NCI-H526 treated with DMSO at 0.1 percent for 48 hours (cell line): ENCODE data around the gene LHX4.
"Not testable (repeated sequence)": the region's sequence is repeated elsewhere in the genome, so short reads cannot be mapped to it uniquely, and the experiment has no call there.

Experiments used
- DNase-seq: peaks from one replicate; lab custom pipeline; 2025; lab: John Stamatoyannopoulos, UW

The LHX4 gene

DNA sequence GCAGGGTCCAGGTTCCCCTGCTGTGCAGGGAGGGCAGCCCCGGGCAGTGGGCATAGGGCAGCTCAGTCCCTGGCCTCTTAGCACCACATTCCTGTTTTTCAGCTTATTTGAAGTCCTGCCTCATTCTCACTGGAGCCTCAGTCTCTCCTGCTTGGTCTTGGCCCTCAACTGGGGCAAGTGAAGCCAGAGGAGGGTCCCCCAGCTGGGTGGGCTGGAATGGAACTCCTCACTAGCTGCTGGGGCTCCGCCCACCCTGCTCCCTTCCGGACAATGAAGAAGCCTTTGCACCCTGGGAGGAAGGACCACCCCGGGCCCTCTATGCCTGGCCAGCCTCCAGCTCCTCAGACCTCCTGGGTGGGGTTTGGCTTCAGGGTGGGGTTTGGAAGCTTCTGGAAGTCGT lies 32.8 kb upstream of the LHX4 start:
- no peak for DNase-seq

GRCh38 chr1:180198196-180198595 lies 31.9 kb upstream of the LHX4 start:
- no peak for DNase-seq

- no peak for DNase-seq
Observed at GRCh38 chr1:180198611-180199010, 31.5 kb upstream of the LHX4 start.

- no peak for DNase-seq
Observed at GRCh38 chr1:180199018-180199417, 31.0 kb upstream of the LHX4 start.

GRCh38 chr1:180201451-180202200 lies 28.4 kb upstream of the LHX4 start:
- no peak for DNase-seq

DNA sequence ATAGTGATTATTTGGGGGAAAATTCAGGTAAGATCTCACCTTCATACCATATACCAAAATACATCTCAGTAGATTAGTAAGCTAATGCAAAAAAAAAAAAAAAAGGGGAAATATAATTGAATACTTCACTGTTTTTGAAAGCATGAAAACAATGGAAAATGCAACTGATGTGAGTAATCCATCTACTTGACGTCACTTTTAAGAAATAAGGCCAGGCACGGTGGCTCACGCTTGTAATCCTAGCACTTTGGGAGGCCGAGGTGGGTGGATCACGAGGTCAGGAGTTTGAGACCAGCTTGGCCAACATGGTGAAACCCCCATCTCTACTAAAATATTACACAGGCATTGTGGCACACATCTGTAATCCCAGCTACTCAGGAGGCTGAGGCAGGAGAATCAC lies 27.5 kb upstream of the LHX4 start:
- DNase-seq: not testable (repeated sequence)

GRCh38 chr1:180204231-180204630 lies 25.8 kb upstream of the LHX4 start:
- DNase-seq: no peak

GRCh38 chr1:180206581-180206980 lies 23.5 kb upstream of the LHX4 start:
- no peak for DNase-seq

GRCh38 chr1:180208264-180208663 lies 21.8 kb upstream of the LHX4 start:
- no peak for DNase-seq

DNA sequence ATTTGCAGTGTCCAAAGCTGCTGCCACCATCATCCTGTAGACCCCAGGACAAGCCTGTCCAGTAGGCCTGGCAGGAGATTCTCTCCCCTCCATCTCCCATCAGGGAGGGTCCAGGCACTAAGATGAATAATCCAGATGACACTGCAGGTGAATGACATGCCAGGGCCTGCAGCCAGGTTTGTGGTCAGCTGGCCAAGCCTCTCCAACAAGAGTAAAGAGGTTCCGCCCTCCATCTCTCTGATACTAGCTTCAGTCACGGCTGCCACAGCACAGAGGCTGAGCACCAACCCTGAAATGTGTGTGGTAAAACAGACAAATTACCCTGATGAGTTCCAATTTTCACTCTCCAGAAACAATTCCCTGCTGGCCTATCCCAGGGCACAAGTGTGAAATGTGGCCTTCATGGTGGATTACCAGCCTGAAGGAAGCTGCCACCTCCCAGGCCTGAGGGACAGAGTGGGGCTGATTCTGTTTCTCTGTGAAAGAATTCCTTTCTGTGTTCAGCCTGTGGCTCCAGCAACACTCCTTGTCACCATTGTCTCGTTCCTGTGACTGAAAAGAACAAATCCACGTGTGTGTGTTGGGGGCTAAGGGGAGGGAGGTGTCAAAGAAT lies 19.9 kb upstream of the LHX4 start:
- DNase-seq: no peak

- no peak for DNase-seq
Observed at GRCh38 chr1:180211156-180211859, 18.8 kb upstream of the LHX4 start.

DNA sequence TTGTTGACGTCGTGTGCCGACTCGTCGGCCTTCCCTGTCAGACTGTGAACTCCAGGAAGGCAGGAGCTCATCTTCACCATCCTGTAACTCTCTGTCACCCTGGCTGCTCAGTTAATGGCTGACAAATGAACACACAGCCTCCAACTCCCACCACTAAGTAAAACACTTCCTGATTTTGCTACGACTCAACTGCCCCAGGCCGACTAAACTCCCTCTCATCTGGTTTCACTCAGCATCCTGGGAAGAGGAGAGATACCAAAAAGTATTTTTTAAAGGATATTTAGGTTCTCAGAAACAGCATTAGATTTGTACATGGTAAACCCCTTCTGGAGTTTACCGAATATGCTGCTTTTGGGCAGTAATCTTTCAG lies 18.2 kb upstream of the LHX4 start:
- no peak for DNase-seq

GRCh38 chr1:180213401-180214170 lies 16.5 kb upstream of the LHX4 start:
- no peak for DNase-seq

DNA sequence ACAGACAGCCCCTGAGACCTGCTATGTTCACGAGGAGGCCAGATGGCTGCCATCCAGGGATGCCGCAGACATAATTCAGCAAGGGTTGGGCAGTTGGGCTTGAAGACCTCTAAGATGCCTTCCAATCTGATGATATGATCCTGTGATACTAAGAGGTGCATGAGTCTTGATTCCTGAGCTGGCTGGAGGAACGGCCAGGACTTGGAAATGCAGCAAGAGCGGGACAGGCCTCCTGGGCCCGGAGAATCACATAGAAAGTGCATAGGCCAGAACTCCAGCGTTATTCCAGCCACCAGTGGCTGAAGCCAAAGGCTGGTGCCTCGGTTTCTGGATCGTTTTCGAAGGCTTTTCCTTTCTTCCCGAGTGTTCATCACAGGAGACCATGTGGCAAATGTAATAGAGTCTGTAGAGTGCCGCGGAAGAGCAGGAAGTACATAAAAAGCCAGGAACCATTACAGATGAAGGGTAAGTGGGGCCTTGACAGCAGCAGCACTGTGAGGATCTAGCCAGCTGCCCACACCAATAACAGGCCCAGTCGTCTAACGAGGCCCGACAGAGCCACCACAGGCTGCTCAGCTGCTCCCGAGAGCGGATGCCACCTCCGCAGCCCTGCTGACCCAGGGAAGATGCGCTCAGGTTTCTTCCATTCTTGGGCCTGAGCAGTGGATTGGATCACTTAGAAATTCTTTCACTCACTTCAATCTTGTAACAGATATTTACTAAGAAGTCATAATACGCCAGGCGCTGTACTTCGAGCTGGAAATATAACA lies 14.0 kb upstream of the LHX4 start:
- DNase-seq: no peak

DNA sequence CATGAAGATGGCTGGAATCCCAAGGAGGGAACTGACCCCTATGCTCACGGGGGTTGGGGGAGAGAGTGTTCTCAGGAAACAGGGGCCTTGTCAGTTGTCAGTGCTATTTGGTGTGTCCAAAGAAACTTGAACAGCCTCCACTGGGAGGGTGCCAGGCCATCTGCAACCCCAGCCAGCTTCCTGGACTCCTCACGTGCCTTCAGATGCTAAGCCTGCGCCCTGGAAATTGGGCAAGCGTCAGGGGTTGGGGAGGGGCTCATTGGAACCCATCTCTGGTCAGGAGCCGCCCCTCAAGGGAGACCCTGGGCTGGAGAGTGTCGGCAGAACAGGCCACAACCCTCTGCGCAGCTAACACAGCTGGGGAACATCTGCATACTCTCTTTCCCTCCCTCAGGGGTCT lies 13.1 kb upstream of the LHX4 start:
- DNase-seq: no peak

GRCh38 chr1:180218806-180219765 lies 11.0 kb upstream of the LHX4 start:
- no peak for DNase-seq

DNA sequence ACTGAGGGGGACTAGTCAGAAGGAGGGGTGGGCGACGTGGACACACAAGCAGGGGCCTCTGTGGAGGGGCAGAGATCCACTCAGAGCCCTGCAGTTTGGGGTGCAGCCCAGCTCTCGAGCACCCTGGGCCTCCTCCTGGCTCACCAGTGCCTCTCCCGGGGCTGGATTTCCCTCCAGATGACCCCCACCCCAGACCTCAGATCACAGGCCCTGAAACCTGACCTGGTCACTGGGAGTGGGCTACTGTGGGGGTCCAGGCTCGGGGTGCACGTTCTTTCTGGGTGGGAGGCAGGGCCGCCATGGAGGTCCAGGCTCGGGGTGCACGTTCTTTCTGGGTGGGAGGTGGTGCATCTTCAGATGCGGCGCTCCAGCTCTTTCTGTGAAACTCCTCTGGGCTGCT lies 10.3 kb upstream of the LHX4 start:
- DNase-seq: no peak

- no peak for DNase-seq
Observed at GRCh38 chr1:180221462-180221861, 8.6 kb upstream of the LHX4 start.

DNA sequence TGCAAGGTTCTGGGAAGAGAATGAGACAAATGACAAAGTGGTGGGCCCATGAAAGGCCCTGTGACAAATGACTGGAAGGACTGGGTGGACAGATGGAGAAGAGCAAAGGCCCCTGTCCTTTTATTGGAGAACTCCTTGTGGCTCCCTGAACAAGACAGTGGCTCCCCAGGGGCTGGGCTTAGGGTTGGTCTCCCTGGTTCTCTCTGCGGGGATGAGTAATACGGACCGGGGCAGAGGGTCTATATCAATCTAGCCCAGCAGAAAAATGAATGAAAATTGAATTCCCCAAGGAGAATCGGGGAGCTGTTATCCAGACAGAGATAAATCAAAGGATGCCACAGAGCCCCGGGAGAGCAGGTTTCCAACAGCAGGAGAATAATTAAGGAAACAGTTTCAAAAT lies 5.2 kb upstream of the LHX4 start:
- DNase-seq: no peak

- no peak for DNase-seq
Observed at GRCh38 chr1:180225403-180225802, 4.7 kb upstream of the LHX4 start.
